ENCODE results near the gene PWWP2B.
"Not testable (repeated sequence)": the region's sequence is repeated elsewhere in the genome, so short reads cannot be mapped to it uniquely, and the experiment has no call there.

PWWP2B gene

DNA sequence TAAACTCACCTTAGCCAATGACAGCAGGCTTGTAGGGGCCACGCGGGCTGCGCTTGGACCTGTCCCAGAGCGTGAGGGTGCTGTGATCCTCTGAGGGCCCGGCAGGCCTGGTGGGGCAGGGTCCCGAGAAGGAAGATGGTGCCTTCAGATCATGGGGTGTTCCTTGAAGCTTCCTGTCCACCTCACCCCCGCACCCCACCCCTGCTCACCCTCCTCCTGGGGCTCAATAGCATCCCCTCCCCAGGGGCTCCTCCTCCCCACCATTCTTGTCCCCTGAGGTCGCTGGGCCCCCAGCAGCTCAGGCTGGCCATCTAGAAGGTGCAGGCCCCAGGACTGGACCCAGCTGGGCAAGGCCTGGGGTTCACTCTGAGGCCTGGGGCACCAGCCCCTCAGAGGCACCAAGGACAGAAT lies 33.9 kb downstream of the PWWP2B start:
- no peak for DNase-seq (ENCODE audit: low read depth)
- H3K4me3 ChIP-seq (ENCODE audit: low read depth, low read length), result no peak overlapping the region
- no peak for TF ChIP-seq CTCF (conservative IDR thresholded peaks at IDR 0.05; ENCODE audit: low read depth, low read length)

DNA sequence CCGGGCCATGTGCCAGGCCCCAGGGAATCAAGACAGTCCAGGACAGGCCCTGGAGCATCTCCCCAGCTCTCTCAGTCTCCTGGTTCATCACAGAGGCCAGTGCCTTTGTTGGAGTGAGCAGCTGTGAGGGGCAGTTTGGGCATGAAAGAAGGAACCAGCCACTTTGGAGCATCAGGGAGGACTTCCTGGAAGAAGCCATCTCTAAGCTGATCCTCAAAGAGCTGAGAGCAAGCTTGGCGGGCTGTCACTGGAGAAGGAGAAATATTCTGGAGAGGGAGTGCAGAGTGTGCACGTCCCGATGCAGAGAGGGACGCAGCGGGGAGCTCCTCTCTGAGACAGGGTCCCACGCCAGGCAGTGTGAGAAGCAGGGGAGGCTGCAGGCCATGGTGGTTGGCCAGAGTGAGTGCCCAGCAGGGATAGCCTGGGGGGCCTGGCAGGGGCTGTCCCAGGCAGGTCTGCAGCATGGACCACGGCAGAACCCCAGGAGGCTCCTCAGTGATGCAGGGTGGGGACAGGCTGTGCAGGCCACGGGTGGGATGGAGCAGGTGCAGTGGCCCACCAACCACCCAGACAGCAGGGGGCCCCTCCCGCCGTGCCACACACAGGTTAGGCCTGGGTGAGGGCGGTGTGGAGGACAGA lies 34.7 kb downstream of the PWWP2B start:
- no peak for TF ChIP-seq CTCF (conservative IDR thresholded peaks at IDR 0.05; ENCODE audit: low read depth, low read length)
- DNase-seq (ENCODE audit: low read depth), result no peak
- H3K4me3 ChIP-seq (ENCODE audit: low read depth, low read length), result no peak overlapping the region

DNA sequence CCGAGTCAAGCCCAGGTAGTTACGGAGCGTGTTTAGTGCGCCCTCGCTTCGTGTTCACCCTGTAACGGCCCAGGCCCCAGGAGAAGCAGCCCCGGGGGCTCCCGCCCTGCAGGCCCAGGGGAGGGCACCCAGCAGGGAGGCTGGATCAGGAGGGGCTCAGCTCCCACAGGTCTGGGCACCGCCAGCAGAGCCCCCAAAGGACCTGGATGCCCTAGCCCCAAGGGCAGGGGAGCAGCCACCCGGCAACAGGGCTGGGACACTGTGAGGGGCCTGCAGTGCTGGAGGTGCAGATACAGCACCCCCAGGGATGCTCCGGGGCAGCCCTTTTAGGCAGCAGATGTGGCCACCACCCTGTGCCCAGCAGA lies 35.2 kb downstream of the PWWP2B start:
- H3K4me3 ChIP-seq (ENCODE audit: low read depth, low read length), result no peak overlapping the region
- TF ChIP-seq CTCF (conservative IDR thresholded peaks at IDR 0.05; ENCODE audit: low read depth, low read length), result no peak
- no peak for DNase-seq (ENCODE audit: low read depth)

DNA sequence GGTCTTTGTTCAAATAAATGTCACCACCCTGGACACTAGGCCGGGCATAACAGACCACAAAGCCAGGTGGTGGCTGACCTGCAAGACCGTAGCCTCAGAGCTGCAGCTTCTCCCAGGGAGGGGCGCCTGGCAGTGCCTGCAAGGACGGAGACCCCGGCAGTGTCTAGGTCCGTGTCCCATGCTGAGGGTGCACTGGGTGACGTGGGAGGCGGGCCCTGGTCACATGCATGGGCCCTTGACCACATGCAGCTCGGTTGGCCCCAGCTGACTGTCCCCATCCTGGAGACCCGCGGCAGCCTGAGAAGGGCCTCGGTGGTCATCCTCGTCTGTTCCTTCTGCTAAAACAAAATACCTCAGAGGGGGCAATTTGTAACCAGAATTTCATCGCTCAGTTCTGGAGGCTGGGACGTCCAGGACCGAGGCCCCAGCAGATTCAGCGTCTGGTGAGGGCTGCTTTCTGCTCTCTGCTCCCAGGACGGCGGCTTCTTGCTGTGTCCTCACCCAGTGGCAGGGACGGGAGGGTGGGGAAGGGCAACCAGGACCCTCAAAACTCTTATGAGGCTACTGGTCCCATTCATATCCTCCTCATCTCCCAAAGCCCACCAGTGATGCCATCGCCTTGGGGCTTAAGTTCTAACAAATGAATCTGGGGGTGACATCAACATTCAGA lies 36.8 kb downstream of the PWWP2B start:
- DNase-seq (ENCODE audit: low read depth), result no peak
- no peak for TF ChIP-seq CTCF (conservative IDR thresholded peaks at IDR 0.05; ENCODE audit: low read depth, low read length)
- H3K4me3 ChIP-seq (ENCODE audit: low read depth, low read length), result no peak overlapping the region

DNA sequence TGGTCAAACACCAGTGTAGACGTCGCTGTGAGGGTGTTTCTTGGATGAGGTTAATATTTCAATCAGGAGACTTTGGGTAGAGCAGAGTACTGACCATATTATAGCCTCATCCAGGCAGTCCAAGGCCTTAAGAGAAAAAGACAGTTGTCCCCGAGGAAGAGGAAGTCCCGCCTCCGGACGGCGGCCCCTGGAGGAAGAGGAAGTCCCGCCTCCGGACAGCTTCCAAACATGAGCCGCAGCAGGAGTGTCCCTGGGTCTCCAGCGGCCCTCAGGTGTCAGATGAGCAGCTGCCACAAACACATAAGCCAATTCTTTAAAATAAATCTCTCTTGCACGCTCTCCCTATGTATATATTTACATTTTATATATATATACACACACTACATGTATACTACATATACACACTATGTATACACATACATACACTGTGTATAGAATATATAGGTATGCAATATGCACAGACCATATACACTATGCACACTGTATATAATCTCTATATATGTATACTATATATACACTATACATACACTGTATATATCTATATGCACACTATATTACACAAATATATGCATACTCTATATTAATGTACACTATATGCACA lies 37.5 kb downstream of the PWWP2B start:
- no peak for DNase-seq (ENCODE audit: low read depth)
- no peak for TF ChIP-seq CTCF (conservative IDR thresholded peaks at IDR 0.05; ENCODE audit: low read depth, low read length)
- H3K4me3 ChIP-seq (ENCODE audit: low read depth, low read length), result no peak overlapping the region

DNA sequence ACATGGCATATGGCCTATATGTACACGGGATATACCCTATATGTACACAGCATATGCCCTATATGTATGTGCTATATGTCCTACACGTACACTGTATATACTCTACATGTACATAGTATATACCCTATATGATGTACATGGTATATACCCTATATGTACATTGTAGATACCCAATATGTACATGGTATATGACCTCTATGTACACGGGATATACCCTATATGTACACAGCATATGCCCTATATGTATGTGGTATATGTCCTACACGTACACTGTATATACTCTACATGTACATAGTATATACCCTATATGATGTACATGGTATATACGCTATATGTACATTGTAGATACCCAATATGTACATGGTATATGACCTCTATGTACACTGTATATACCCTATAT lies 38.3 kb downstream of the PWWP2B start:
- H3K4me3 ChIP-seq (ENCODE audit: low read depth, low read length); DNase-seq (ENCODE audit: low read depth): not testable (repeated sequence)

- not testable (repeated sequence) for H3K4me3 ChIP-seq (ENCODE audit: low read depth, low read length); DNase-seq (ENCODE audit: low read depth)
Observed at GRCh38 chr10:132436096-132436495, 39.1 kb downstream of the PWWP2B start.

- no peak for DNase-seq (ENCODE audit: low read depth)
- no peak overlapping the region for H3K4me3 ChIP-seq (ENCODE audit: low read depth, low read length)
- no peak for TF ChIP-seq CTCF (conservative IDR thresholded peaks at IDR 0.05; ENCODE audit: low read depth, low read length)
Observed at GRCh38 chr10:132436861-132437410, 39.9 kb downstream of the PWWP2B start.
